ENCODE measurements around the gene NTF3. TPM values are rescaled to one million over a fixed set of nuclear protein-coding genes. Genes with fewer than 3 reads are reported as not detected.

NTF3 gene
- polyA plus RNA-seq, 3 donors: not detected

- Histone ChIP-seq H3K4me1 (ENCODE audit: control insufficient read depth in 1 of 2, insufficient read depth in 2 of 2, low read length in 2 of 2) (no peaks in the 10 kb centered on the region), H3K4me2 (replicated peaks; ENCODE audit: extremely low read depth, low read length, poor library complexity, severe bottlenecking) (no peak overlapping the region), H3K4me3 (replicated peaks in 1 of 3; ENCODE audit: low read depth in 2 of 3, low read length in 3 of 3) (no peak overlapping the region), H3K27me3 (ENCODE audit: control insufficient read depth in 2 of 2, insufficient read depth in 2 of 2, low read length in 2 of 2) (no peaks in the 10 kb centered on the region), H4K20me1 (ENCODE audit: insufficient read depth, low read length) (no peaks in the 10 kb centered on the region), H2AFZ (ENCODE audit: insufficient read depth, low read depth, low read length, poor library complexity, severe bottlenecking) (no peak overlapping the region), H3K9me3 (replicated peaks in 1 of 2; ENCODE audit: control insufficient read depth in 1 of 2, insufficient read depth in 1 of 2, low read length in 2 of 2) (no peaks in the 10 kb centered on the region), H3K27ac (ENCODE audit: low read depth in 1 of 2, low read length in 2 of 2) (no peak overlapping the region), H3K79me2 (ENCODE audit: insufficient read depth, low read length) (no peaks in the 10 kb centered on the region), H3K9ac (ENCODE audit: insufficient read depth, low read length, poor library complexity, severe bottlenecking) (no peak overlapping the region), H3K36me3 (replicated peaks in 1 of 2; ENCODE audit: control insufficient read depth in 1 of 2, insufficient read depth in 2 of 2, low read length in 2 of 2) (no peaks in the 10 kb centered on the region)
- TF ChIP-seq CTCF (IDR thresholded peaks at IDR 0.05): no peak
- no peaks in the 10 kb centered on the region for H3K4me1 Mint-ChIP-seq
- DNase-seq: no peak
- WGBS (ENCODE audit: insufficient coverage): 86% methylated on average over 5 of the region's 5 CpGs
- H3K27me3 Mint-ChIP-seq (ENCODE audit: low read depth in 3 of 3): peaks cover 2 to 3% (median 2%) of the 10 kb centered on the region in 3 donors
- H3K36me3 Mint-ChIP-seq: no peaks in the 10 kb centered on the region
- intact Hi-C loops (cut with micrococcal nuclease): no loop called here
- peak overlapping the region in 1 of 7 donors; percentile 44 for H3K27ac Mint-ChIP-seq
- H3K4me3 Mint-ChIP-seq: no peak overlapping the region
- H3K9me3 Mint-ChIP-seq: no peaks in the 10 kb centered on the region
These were observed 88.9 kb downstream of the NTF3 start for GRCh38 chr12:5520831-5521230.

- intact Hi-C loops (cut with micrococcal nuclease): no loop called here
- Histone ChIP-seq H3K27ac (ENCODE audit: low read depth in 1 of 2, low read length in 2 of 2) (no peak overlapping the region), H3K79me2 (ENCODE audit: insufficient read depth, low read length) (no peaks in the 10 kb centered on the region), H3K27me3 (ENCODE audit: control insufficient read depth in 2 of 2, insufficient read depth in 2 of 2, low read length in 2 of 2) (no peaks in the 10 kb centered on the region), H3K9ac (ENCODE audit: insufficient read depth, low read length, poor library complexity, severe bottlenecking) (no peak overlapping the region), H3K4me3 (replicated peaks in 1 of 3; ENCODE audit: low read depth in 2 of 3, low read length in 3 of 3) (no peak overlapping the region), H4K20me1 (ENCODE audit: insufficient read depth, low read length) (no peaks in the 10 kb centered on the region), H3K4me2 (replicated peaks; ENCODE audit: extremely low read depth, low read length, poor library complexity, severe bottlenecking) (no peak overlapping the region), H3K36me3 (replicated peaks in 1 of 2; ENCODE audit: control insufficient read depth in 1 of 2, insufficient read depth in 2 of 2, low read length in 2 of 2) (no peaks in the 10 kb centered on the region), H3K4me1 (ENCODE audit: control insufficient read depth in 1 of 2, insufficient read depth in 2 of 2, low read length in 2 of 2) (no peaks in the 10 kb centered on the region), H3K9me3 (replicated peaks in 1 of 2; ENCODE audit: control insufficient read depth in 1 of 2, insufficient read depth in 1 of 2, low read length in 2 of 2) (no peaks in the 10 kb centered on the region), H2AFZ (ENCODE audit: insufficient read depth, low read depth, low read length, poor library complexity, severe bottlenecking) (no peak overlapping the region)
- Mint-ChIP-seq H3K27me3 (ENCODE audit: low read depth in 3 of 3) (peaks cover 2 to 3% (median 2%) of the 10 kb centered on the region in 3 donors), H3K36me3 (no peaks in the 10 kb centered on the region), H3K27ac (peak overlapping the region in 1 of 7 donors; percentile 12), H3K9me3 (peaks cover 0 to 1% (median 0%) of the 10 kb centered on the region in 7 donors), H3K4me3 (no peak overlapping the region), H3K4me1 (no peaks in the 10 kb centered on the region)
- DNase-seq: no peak
- no peak for TF ChIP-seq CTCF (IDR thresholded peaks at IDR 0.05)
- WGBS (ENCODE audit: insufficient coverage): 96% methylated on average over 17 of the region's 20 CpGs
These were observed 89.8 kb downstream of the NTF3 start for GRCh38 chr12:5521456-5522325.

All from CD14-positive monocyte (primary cell).